Measurements from ENCODE around the gene CAPN7. TPM values are rescaled to one million over a fixed set of nuclear protein-coding genes. Genes with fewer than 3 reads are reported as not detected.

CAPN7 gene
- total and polyA plus RNA-seq, 2 donors: 25.5 to 31.4 TPM

DNA sequence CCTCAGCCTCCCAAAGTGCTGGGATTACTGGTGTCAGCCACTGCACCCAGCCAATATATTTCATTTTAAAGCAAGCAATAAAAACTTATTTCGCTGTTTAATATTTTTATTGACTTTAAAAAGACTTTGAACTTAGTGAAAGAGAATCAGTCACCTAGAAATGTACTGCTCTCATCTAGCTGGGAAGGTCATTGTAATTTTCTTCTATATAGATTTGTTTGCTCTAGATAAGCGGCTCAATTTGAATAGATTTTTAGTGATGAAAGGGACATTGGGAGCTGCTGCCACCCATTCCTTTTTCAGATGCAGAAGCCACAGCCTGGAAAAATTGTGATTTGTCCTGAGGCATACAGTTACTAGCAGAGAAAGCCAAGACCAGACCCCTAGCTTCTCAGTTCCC lies 40.1 kb downstream of the CAPN7 start:
- peaks cover 34 to 59% of the 10 kb centered on the region in 2 donors for H3K36me3 ChIP-seq (ENCODE audit: control insufficient read depth in 2 of 2, insufficient read depth in 2 of 2, low read length in 1 of 2)
- no peak overlapping the region for H3K4me3 ChIP-seq (ENCODE audit: low read length in 2 of 2)
- no peaks in the 10 kb centered on the region for H3K4me1 ChIP-seq (ENCODE audit: control insufficient read depth in 2 of 2, insufficient read depth in 2 of 2, low read length in 2 of 2)
- no peak overlapping the region for H3K27ac ChIP-seq (ENCODE audit: low read depth in 1 of 2, low read length in 1 of 2)
- no peaks in the 10 kb centered on the region for H3K27me3 ChIP-seq (ENCODE audit: control insufficient read depth in 2 of 2, insufficient read depth in 1 of 2, low read length in 1 of 2)
- no peaks in the 10 kb centered on the region for H3K9me3 ChIP-seq (ENCODE audit: control insufficient read depth in 2 of 2, insufficient read depth in 1 of 2, low read length in 1 of 2)
- no peak for DNase-seq (ENCODE audit: low read depth in 6 of 9, low spot score in 9 of 9)
- 99% methylated on average over 2 of the region's 2 CpGs for WGBS

DNA sequence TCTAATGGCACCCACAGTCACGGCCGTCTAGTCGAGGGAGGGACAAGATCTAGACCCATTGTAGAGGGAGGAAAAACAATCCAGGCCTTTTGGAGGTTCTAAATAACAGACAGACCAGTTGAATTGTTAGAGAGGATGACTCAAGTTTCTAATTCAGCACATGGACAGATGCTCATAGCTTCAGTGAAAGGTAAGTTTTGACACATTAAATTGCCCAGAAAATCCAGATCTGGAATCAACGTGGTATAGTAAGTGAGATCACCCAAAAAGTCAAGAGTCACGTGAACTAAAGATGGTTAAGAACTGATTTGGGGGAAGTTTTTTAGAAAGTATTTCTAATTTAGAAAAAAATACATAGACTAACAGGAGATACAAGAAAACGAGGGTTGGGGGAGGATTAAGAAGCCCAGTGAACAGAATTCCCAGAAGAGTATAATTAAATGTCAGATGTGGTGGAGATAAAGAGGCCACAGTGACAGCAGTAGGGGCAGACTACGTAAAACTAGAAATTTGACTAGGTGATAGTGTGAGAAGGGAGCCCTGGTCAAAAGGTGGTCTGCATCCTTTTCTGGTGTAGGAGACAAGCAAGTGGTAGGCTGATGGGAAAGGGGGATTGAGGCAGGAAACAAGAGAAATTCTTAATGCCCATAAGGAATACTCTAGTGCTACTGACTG lies 47.1 kb downstream of the CAPN7 start:
- H3K27ac ChIP-seq (ENCODE audit: low read depth in 1 of 2, low read length in 1 of 2): no peak overlapping the region
- 86% methylated on average over 7 of the region's 7 CpGs for WGBS

GRCh38 chr3:15255215-15255614 lies 49.2 kb downstream of the CAPN7 start:
- no peak overlapping the region for H3K4me3 ChIP-seq (ENCODE audit: low read length in 2 of 2)
- over 99% methylated on average over 2 of the region's 2 CpGs for WGBS
- no peak overlapping the region for H3K27ac ChIP-seq (ENCODE audit: low read depth in 1 of 2, low read length in 1 of 2)
- H3K36me3 ChIP-seq (ENCODE audit: control insufficient read depth in 2 of 2, insufficient read depth in 2 of 2, low read length in 1 of 2): peaks cover 49 to 87% of the 10 kb centered on the region in 2 donors
- no peak for DNase-seq (ENCODE audit: low read depth in 6 of 9, low spot score in 9 of 9)
- no peaks in the 10 kb centered on the region for H3K4me1 ChIP-seq (ENCODE audit: control insufficient read depth in 2 of 2, insufficient read depth in 2 of 2, low read length in 2 of 2)
- H3K9me3 ChIP-seq (ENCODE audit: control insufficient read depth in 2 of 2, insufficient read depth in 1 of 2, low read length in 1 of 2): no peaks in the 10 kb centered on the region
- H3K27me3 ChIP-seq (ENCODE audit: control insufficient read depth in 2 of 2, insufficient read depth in 1 of 2, low read length in 1 of 2): no peaks in the 10 kb centered on the region

More for the DNA sequence above, 47.1 kb downstream of the CAPN7 start:
- no peak for DNase-seq (ENCODE audit: low read depth in 6 of 9, low spot score in 9 of 9)
- Histone ChIP-seq H3K36me3 (ENCODE audit: control insufficient read depth in 2 of 2, insufficient read depth in 2 of 2, low read length in 1 of 2) (peaks cover 45 to 74% of the 10 kb centered on the region in 2 donors), H3K27me3 (ENCODE audit: control insufficient read depth in 2 of 2, insufficient read depth in 1 of 2, low read length in 1 of 2) (no peaks in the 10 kb centered on the region), H3K9me3 (ENCODE audit: control insufficient read depth in 2 of 2, insufficient read depth in 1 of 2, low read length in 1 of 2) (no peaks in the 10 kb centered on the region), H3K4me1 (ENCODE audit: control insufficient read depth in 2 of 2, insufficient read depth in 2 of 2, low read length in 2 of 2) (no peaks in the 10 kb centered on the region), H3K4me3 (ENCODE audit: low read length in 2 of 2) (no peak overlapping the region)

DNA sequence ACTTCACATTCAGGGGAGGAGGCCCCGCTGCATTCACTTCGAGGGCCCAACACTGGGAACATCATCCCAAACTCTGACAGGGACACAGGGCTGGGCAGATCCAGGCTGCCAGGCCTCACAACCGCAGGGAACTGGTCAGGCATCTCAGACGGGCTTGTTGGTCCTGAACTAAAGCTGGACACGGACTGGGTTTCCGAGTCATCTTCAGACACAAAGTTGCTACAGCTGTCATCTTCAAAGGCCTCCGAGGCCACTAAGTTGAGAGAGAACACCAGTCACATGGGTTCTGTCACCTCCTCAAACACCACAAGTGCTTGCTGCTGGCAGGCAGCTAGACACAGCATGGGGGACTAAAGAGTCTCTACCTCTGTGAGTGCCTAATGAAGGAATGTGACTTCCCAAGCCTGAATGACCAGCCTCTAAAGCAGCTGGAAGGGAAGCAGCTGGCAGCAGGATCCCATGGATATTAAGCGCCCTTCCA lies 50.9 kb downstream of the CAPN7 start:
- peaks cover 0 to 3% of the 10 kb centered on the region in 2 donors for H3K4me1 ChIP-seq (ENCODE audit: control insufficient read depth in 2 of 2, insufficient read depth in 2 of 2, low read length in 2 of 2)
- H3K36me3 ChIP-seq (ENCODE audit: control insufficient read depth in 2 of 2, insufficient read depth in 2 of 2, low read length in 1 of 2): peaks cover 47 to 89% of the 10 kb centered on the region in 2 donors
- no peaks in the 10 kb centered on the region for H3K9me3 ChIP-seq (ENCODE audit: control insufficient read depth in 2 of 2, insufficient read depth in 1 of 2, low read length in 1 of 2)
- WGBS: 96% methylated on average over 8 of the region's 8 CpGs
- no peak for DNase-seq (ENCODE audit: low read depth in 6 of 9, low spot score in 9 of 9)
- no peaks in the 10 kb centered on the region for H3K27me3 ChIP-seq (ENCODE audit: control insufficient read depth in 2 of 2, insufficient read depth in 1 of 2, low read length in 1 of 2)
- no peak overlapping the region for H3K4me3 ChIP-seq (ENCODE audit: low read length in 2 of 2)
- H3K27ac ChIP-seq (ENCODE audit: low read depth in 1 of 2, low read length in 1 of 2): peak overlapping the region in 1 of 2 donors; percentile 11

DNA sequence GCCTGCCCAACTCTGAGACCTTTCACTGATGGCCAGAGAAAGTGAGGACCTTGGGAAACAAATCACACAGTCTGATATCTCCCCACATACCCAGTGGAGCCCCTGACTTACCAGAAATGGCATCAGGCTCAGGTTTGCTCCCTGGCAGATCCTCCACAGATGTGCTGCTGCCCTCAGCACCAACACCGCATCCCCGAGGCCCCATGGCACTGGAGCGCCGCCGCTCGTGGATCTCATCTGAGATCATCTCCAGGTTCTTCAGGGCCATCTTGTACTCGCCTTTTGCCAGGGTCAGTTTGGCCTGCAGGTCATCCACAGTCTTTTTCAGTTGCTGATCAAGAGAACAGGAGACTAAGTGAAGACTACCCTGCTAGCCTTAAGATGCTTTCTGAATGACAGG lies 52.7 kb downstream of the CAPN7 start:
- Histone ChIP-seq H3K27me3 (ENCODE audit: control insufficient read depth in 2 of 2, insufficient read depth in 1 of 2, low read length in 1 of 2) (no peaks in the 10 kb centered on the region), H3K27ac (ENCODE audit: low read depth in 1 of 2, low read length in 1 of 2) (no peak overlapping the region), H3K4me3 (ENCODE audit: low read length in 2 of 2) (no peak overlapping the region), H3K9me3 (ENCODE audit: control insufficient read depth in 2 of 2, insufficient read depth in 1 of 2, low read length in 1 of 2) (no peaks in the 10 kb centered on the region), H3K36me3 (ENCODE audit: control insufficient read depth in 2 of 2, insufficient read depth in 2 of 2, low read length in 1 of 2) (peaks cover 46 to 78% of the 10 kb centered on the region in 2 donors), H3K4me1 (ENCODE audit: control insufficient read depth in 2 of 2, insufficient read depth in 2 of 2, low read length in 2 of 2) (peaks cover 0 to 3% of the 10 kb centered on the region in 2 donors)
- DNase-seq (ENCODE audit: low read depth in 6 of 9, low spot score in 9 of 9): no peak
- WGBS: 98% methylated on average over 7 of the region's 7 CpGs

DNA sequence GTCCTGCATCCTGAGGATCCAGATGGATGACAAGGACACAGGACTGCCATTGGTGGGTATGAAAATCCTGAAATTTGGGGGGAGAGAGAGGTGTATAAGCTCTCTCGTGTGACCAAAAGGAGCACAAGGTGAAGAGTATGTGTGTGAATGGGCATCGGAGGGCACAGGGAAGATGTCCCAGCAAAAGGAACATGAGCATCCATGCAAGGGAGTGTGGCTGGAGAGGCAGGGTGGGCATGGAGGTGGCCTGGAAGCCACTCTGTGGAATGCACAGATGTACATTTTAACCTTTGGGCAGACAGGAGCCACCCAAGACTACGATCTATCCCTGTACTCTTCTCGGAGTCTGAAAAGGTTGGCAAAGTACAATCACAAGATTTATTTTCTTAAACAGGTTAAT lies 54.5 kb downstream of the CAPN7 start:
- Histone ChIP-seq H3K9me3 (ENCODE audit: control insufficient read depth in 2 of 2, insufficient read depth in 1 of 2, low read length in 1 of 2) (no peaks in the 10 kb centered on the region), H3K36me3 (ENCODE audit: control insufficient read depth in 2 of 2, insufficient read depth in 2 of 2, low read length in 1 of 2) (peaks cover 37 to 61% of the 10 kb centered on the region in 2 donors), H3K27ac (ENCODE audit: low read depth in 1 of 2, low read length in 1 of 2) (no peak overlapping the region)

GRCh38 chr3:15261274-15261673 lies 55.2 kb downstream of the CAPN7 start:
- no peak for DNase-seq (ENCODE audit: low read depth in 6 of 9, low spot score in 9 of 9)
- Histone ChIP-seq H3K36me3 (ENCODE audit: control insufficient read depth in 2 of 2, insufficient read depth in 2 of 2, low read length in 1 of 2) (peaks cover 30 to 58% of the 10 kb centered on the region in 2 donors), H3K9me3 (ENCODE audit: control insufficient read depth in 2 of 2, insufficient read depth in 1 of 2, low read length in 1 of 2) (no peaks in the 10 kb centered on the region), H3K27ac (ENCODE audit: low read depth in 1 of 2, low read length in 1 of 2) (no peak overlapping the region), H3K4me1 (ENCODE audit: control insufficient read depth in 2 of 2, insufficient read depth in 2 of 2, low read length in 2 of 2) (peaks cover 0 to 3% of the 10 kb centered on the region in 2 donors), H3K27me3 (ENCODE audit: control insufficient read depth in 2 of 2, insufficient read depth in 1 of 2, low read length in 1 of 2) (no peaks in the 10 kb centered on the region), H3K4me3 (ENCODE audit: low read length in 2 of 2) (no peak overlapping the region)

More for the DNA sequence above, 54.5 kb downstream of the CAPN7 start:
- WGBS: 94% methylated on average over 4 of the region's 4 CpGs
- Histone ChIP-seq H3K4me1 (ENCODE audit: control insufficient read depth in 2 of 2, insufficient read depth in 2 of 2, low read length in 2 of 2) (peaks cover 0 to 3% of the 10 kb centered on the region in 2 donors), H3K4me3 (ENCODE audit: low read length in 2 of 2) (no peak overlapping the region), H3K27me3 (ENCODE audit: control insufficient read depth in 2 of 2, insufficient read depth in 1 of 2, low read length in 1 of 2) (no peaks in the 10 kb centered on the region)
- DNase-seq (ENCODE audit: low read depth in 6 of 9, low spot score in 9 of 9): no peak

- Histone ChIP-seq H3K9me3 (ENCODE audit: control insufficient read depth in 2 of 2, insufficient read depth in 1 of 2, low read length in 1 of 2) (no peaks in the 10 kb centered on the region), H3K27ac (ENCODE audit: low read depth in 1 of 2, low read length in 1 of 2) (no peak overlapping the region), H3K36me3 (ENCODE audit: control insufficient read depth in 2 of 2, insufficient read depth in 2 of 2, low read length in 1 of 2) (peaks cover 22 to 55% of the 10 kb centered on the region in 2 donors), H3K4me1 (ENCODE audit: control insufficient read depth in 2 of 2, insufficient read depth in 2 of 2, low read length in 2 of 2) (peaks cover 3 to 7% of the 10 kb centered on the region in 2 donors), H3K27me3 (ENCODE audit: control insufficient read depth in 2 of 2, insufficient read depth in 1 of 2, low read length in 1 of 2) (no peaks in the 10 kb centered on the region), H3K4me3 (ENCODE audit: low read length in 2 of 2) (no peak overlapping the region)
- over 99% methylated on average over 9 of the region's 9 CpGs for WGBS
- no peak for DNase-seq (ENCODE audit: low read depth in 6 of 9, low spot score in 9 of 9)
These were observed 56.0 kb downstream of the CAPN7 start for GRCh38 chr3:15262021-15262420.

DNA sequence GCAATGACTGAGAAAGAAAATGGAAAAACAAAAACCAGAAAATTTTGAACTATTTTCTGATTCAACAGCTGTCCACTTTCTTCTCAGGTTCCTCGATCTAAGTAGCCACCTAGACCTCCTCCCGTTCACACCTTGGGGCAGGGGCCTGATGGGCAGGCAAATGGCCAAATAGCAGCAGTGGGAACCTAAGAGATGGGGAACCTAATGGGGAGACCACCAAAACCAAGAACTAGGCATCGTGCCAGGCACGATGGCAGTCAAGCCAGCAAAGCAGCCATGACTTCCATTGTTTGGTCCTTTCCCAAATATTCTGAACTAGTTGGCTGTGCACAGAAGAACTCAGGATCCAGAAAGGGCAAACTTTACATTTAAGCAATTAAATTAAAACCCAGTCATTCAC lies 57.1 kb downstream of the CAPN7 start:
- Histone ChIP-seq H3K9me3 (ENCODE audit: control insufficient read depth in 2 of 2, insufficient read depth in 1 of 2, low read length in 1 of 2) (no peaks in the 10 kb centered on the region), H3K36me3 (ENCODE audit: control insufficient read depth in 2 of 2, insufficient read depth in 2 of 2, low read length in 1 of 2) (peaks cover 16 to 49% of the 10 kb centered on the region in 2 donors), H3K4me1 (ENCODE audit: control insufficient read depth in 2 of 2, insufficient read depth in 2 of 2, low read length in 2 of 2) (peaks cover 4 to 16% of the 10 kb centered on the region in 2 donors), H3K4me3 (ENCODE audit: low read length in 2 of 2) (no peak overlapping the region), H3K27ac (ENCODE audit: low read depth in 1 of 2, low read length in 1 of 2) (no peak overlapping the region), H3K27me3 (ENCODE audit: control insufficient read depth in 2 of 2, insufficient read depth in 1 of 2, low read length in 1 of 2) (no peaks in the 10 kb centered on the region)
- 93% methylated on average over 4 of the region's 4 CpGs for WGBS
- no peak for DNase-seq (ENCODE audit: low read depth in 6 of 9, low spot score in 9 of 9)

All from thymus (tissue), 11 donors.